ENCODE results near the gene PRPSAP1.

DNA sequence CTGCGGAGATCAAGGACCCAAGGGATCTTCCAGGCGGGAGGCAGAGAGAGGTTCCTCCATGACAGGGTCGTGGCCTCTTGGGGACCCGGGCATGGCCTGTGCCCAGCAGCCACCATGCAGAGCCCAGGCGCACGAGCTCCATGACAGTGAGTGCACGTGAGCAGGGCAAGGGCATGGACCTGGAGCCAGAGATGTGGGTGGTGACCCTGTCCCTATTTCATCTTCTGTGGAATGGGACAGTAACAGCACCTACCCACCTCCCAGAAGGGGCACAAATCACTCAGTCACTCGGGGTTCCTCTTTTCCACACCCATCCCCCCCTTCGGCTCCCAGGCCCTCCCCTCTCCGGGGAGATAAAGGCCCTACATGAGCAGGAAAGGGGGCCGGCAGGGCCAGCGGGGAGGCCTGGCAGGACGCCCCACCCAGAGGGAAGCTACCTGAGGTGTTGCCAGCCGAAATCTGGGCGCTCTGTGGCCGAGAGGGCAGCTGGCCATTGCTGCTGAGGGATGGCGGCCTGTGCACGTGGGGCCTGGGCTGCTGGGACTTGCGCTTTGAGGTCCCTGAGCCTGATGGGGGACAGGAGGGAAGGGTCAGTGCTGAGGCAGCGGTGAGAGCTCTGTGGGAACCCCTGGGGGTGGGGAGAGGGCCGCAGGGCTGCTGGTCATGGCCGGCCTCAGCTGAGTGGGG lies 78.2 kb downstream of the PRPSAP1 start:
- TF ChIP-seq, protein P1, sequence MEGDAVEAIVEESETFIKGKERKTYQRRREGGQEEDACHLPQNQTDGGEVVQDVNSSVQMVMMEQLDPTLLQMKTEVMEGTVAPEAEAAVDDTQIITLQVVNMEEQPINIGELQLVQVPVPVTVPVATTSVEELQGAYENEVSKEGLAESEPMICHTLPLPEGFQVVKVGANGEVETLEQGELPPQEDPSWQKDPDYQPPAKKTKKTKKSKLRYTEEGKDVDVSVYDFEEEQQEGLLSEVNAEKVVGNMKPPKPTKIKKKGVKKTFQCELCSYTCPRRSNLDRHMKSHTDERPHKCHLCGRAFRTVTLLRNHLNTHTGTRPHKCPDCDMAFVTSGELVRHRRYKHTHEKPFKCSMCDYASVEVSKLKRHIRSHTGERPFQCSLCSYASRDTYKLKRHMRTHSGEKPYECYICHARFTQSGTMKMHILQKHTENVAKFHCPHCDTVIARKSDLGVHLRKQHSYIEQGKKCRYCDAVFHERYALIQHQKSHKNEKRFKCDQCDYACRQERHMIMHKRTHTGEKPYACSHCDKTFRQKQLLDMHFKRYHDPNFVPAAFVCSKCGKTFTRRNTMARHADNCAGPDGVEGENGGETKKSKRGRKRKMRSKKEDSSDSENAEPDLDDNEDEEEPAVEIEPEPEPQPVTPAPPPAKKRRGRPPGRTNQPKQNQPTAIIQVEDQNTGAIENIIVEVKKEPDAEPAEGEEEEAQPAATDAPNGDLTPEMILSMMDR (IDR thresholded peaks at IDR 0.05): no peak
- TF ChIP-seq POLR2AphosphoS5 (IDR thresholded peaks at IDR 0.05) (no peak), POLR2A (IDR thresholded peaks at IDR 0.05) (no peak), EP300 (IDR thresholded peaks at IDR 0.05) (no peak)
